Tibial artery (tissue), 4 donors: ENCODE data around the gene PAN3.

Experiments
- DNase-seq, 2 donors: peaks; one replicate each; pipeline ENCODE4 v3.0.0-alpha.2; 2019
- H3K27ac ChIP-seq, 2 donors: fragments of 200-600 bp; sonication (generic) in 1 of 2; 1 replicate in 1 of 2; 2 replicates in 1 of 2; pipeline ENCODE4 v1.5.1; 2018 to 2019; ENCODE audit warnings: mild to moderate bottlenecking in 1 of 2
- H3K27me3 ChIP-seq, 2 donors: fragments of 200-600 bp; sonication (generic) in 1 of 2; one replicate each; pipeline versions ENCODE4 v1.5.1 to v1.6.0; 2016 to 2019
- H3K36me3 ChIP-seq, 3 donors: fragments of 200-600 bp; sonication (generic) in 2 of 3; one replicate each; pipeline ENCODE4 v1.5.1; 2016 to 2019; ENCODE audit warnings: mild to moderate bottlenecking in 2 of 3
- H3K4me1 ChIP-seq, 4 donors: fragments of 200-600 bp; sonication (generic) in 2 of 4; 1 replicate in 3 of 4; 2 replicates in 1 of 4; pipeline ENCODE4 v1.5.1; 2016 to 2019
- H3K4me3 ChIP-seq, 2 donors: fragments of 200-600 bp; sonication (generic) in 1 of 2; 1 replicate in 1 of 2; 2 replicates in 1 of 2; pipeline ENCODE4 v1.5.1; 2018 to 2019; ENCODE audit warnings: mild to moderate bottlenecking in 2 of 2
- H3K9me3 ChIP-seq, 3 donors: fragments of 200-600 bp; sonication (generic) in 1 of 3; one replicate each; pipeline ENCODE4 v1.5.1; 2016 to 2019
- CTCF ChIP-seq, 2 experiments: fragments of 200-600 bp in 1 of 2; fragments of 450-650 bp in 1 of 2; IDR thresholded peaks; one replicate each; pipeline ENCODE4 v1.5.1; 2017 to 2019; ENCODE audit warnings: antibody characterized with exemption in 2 of 2, mild to moderate bottlenecking in 1 of 2, moderate library complexity in 1 of 2
- intact Hi-C: fragments of 100-400 bp; cut with DNase I; formaldehyde crosslinking; loops from one replicate; pipeline ENCODE4 v1.15.0; 2023; ENCODE audit warnings: low total_unique reads

Gene PAN3

GRCh38 chr13:28301839-28302238 lies 163.5 kb downstream of the PAN3 start:
- Histone ChIP-seq H3K36me3 (no peaks in the 10 kb centered on the region), H3K4me1 (no peaks in the 10 kb centered on the region), H3K9me3 (no peaks in the 10 kb centered on the region), H3K27ac (no peak overlapping the region), H3K4me3 (no peak overlapping the region), H3K27me3 (no peaks in the 10 kb centered on the region)
- no peak for DNase-seq
- intact Hi-C loops, result no loop called here
- TF ChIP-seq CTCF (IDR thresholded peaks at IDR 0.05), result no peak

- no peak for TF ChIP-seq CTCF (IDR thresholded peaks at IDR 0.05)
- DNase-seq, result no peak
- Histone ChIP-seq H3K4me1 (no peaks in the 10 kb centered on the region), H3K27ac (no peak overlapping the region), H3K9me3 (no peaks in the 10 kb centered on the region), H3K4me3 (no peak overlapping the region), H3K27me3 (peaks cover 0 to 2% of the 10 kb centered on the region in 2 donors), H3K36me3 (no peaks in the 10 kb centered on the region)
- intact Hi-C loops, result no loop called here
These were observed 168.0 kb downstream of the PAN3 start for GRCh38 chr13:28306325-28306724.

- TF ChIP-seq CTCF (IDR thresholded peaks at IDR 0.05), result no peak
- intact Hi-C loops, result no loop called here
- H3K36me3 ChIP-seq, result no peaks in the 10 kb centered on the region
- H3K27me3 ChIP-seq, result peaks cover 0 to under 1% of the 10 kb centered on the region in 2 donors
- no peaks in the 10 kb centered on the region for H3K4me1 ChIP-seq
- DNase-seq, result no peak
- H3K27ac ChIP-seq, result no peak overlapping the region
- no peak overlapping the region for H3K4me3 ChIP-seq
- no peaks in the 10 kb centered on the region for H3K9me3 ChIP-seq
These were observed 175.2 kb downstream of the PAN3 start for GRCh38 chr13:28313579-28313978.

GRCh38 chr13:28314879-28315278 lies 176.5 kb downstream of the PAN3 start:
- TF ChIP-seq CTCF (IDR thresholded peaks at IDR 0.05), result no peak
- intact Hi-C loops, result loop anchor here (5.0 kb wide), 1 partner anchor 317 kb away; no protein-coding TSS in a partner anchor

GRCh38 chr13:28316129-28316528 lies 177.8 kb downstream of the PAN3 start:
- H3K4me1 ChIP-seq, result no peaks in the 10 kb centered on the region
- no peak overlapping the region for H3K4me3 ChIP-seq
- H3K27me3 ChIP-seq, result no peaks in the 10 kb centered on the region
- no peak for TF ChIP-seq CTCF (IDR thresholded peaks at IDR 0.05)
- intact Hi-C loops, result loop anchor here (5.0 kb wide), 1 partner anchor 316 kb away; no protein-coding TSS in a partner anchor
- no peaks in the 10 kb centered on the region for H3K36me3 ChIP-seq
- no peak overlapping the region for H3K27ac ChIP-seq
- no peaks in the 10 kb centered on the region for H3K9me3 ChIP-seq
- no peak for DNase-seq

More at GRCh38 chr13:28314879-28315278, 176.5 kb downstream of the PAN3 start:
- no peak for DNase-seq
- Histone ChIP-seq H3K27me3 (no peaks in the 10 kb centered on the region), H3K36me3 (no peaks in the 10 kb centered on the region), H3K4me3 (no peak overlapping the region), H3K27ac (no peak overlapping the region), H3K9me3 (no peaks in the 10 kb centered on the region), H3K4me1 (no peaks in the 10 kb centered on the region)

GRCh38 chr13:28316836-28317235 lies 178.5 kb downstream of the PAN3 start:
- Histone ChIP-seq H3K27me3 (no peaks in the 10 kb centered on the region), H3K27ac (no peak overlapping the region), H3K4me1 (no peaks in the 10 kb centered on the region), H3K4me3 (no peak overlapping the region), H3K36me3 (no peaks in the 10 kb centered on the region), H3K9me3 (no peaks in the 10 kb centered on the region)
- TF ChIP-seq CTCF (IDR thresholded peaks at IDR 0.05), result no peak
- DNase-seq, result no peak
- intact Hi-C loops, result loop anchor here (5.0 kb wide), 1 partner anchor 315 kb away; no protein-coding TSS in a partner anchor
